IMR-90 (cell line): ENCODE data around the gene ANKRD55. TPM values are rescaled to one million over a fixed set of nuclear protein-coding genes. Genes with fewer than 3 reads are reported as not detected.

Experiments used
- ATAC-seq: fragments of 200-7000 bp; cut with Tn5 transposase; 2 replicates; pipeline ENCODE4 v1.9.1; 2020; ENCODE audit warnings: low read depth, mild to moderate bottlenecking, moderate library complexity
- BruUV-seq: library from RNA; stranded (reverse); fragments of 400-500 nt; replicated peaks from 2 replicates; lab custom pipeline; 2021; lab: Mats Ljungman, UMichigan
- CTCF ChIA-PET: fragments of 300-600 bp; formaldehyde crosslinking; extraction: SDS; loops from one replicate; lab custom pipeline; 2021; ENCODE audit warnings: antibody characterized with exemption; lab: Yijun Ruan, JAX
- POLR2A ChIA-PET: fragments of 300-600 bp; sonication (Branson Sonifier 250); formaldehyde crosslinking; loops from one replicate; lab custom pipeline; 2022; ENCODE audit warnings: antibody characterized with exemption; ENCODE audit not compliant: unreplicated experiment; lab: Charles Lee
- DNase-seq: peaks from one replicate; pipeline ENCODE4 v3.0.0; 2013
- H2AFZ ChIP-seq: replicated peaks from 2 replicates; pipeline ENCODE3; 2013; ENCODE audit warnings: low read length, mild to moderate bottlenecking; ENCODE audit not compliant: poor library complexity
- H2AK5ac ChIP-seq: 2 replicates; pipeline ENCODE4 v1.6.1; 2013; ENCODE audit warnings: low read depth, low read length, inconsistent platforms
- H2AK9ac ChIP-seq: replicated peaks from 2 replicates; pipeline ENCODE3; 2013; ENCODE audit warnings: mild to moderate bottlenecking, low read depth, low read length, moderate library complexity; ENCODE audit not compliant: poor library complexity
- H2BK120ac ChIP-seq: 2 replicates; pipeline ENCODE4 v1.6.1; 2013; ENCODE audit warnings: low read depth, low read length, inconsistent platforms
- H2BK15ac ChIP-seq: 3 replicates; pipeline ENCODE4 v1.6.1; 2013; ENCODE audit warnings: low read depth, low read length, inconsistent platforms
- H2BK20ac ChIP-seq: 2 replicates; pipeline ENCODE4 v1.6.1; 2013; ENCODE audit warnings: low read depth, mild to moderate bottlenecking, inconsistent platforms, low read length, moderate library complexity
- H2BK5ac ChIP-seq: 2 replicates; pipeline ENCODE4 v1.6.1; 2013; ENCODE audit warnings: mild to moderate bottlenecking, low read depth, low read length, inconsistent platforms; ENCODE audit not compliant: poor library complexity, severe bottlenecking
- H3K14ac ChIP-seq: replicated peaks from 2 replicates; pipeline ENCODE4 v1.6.1; 2013; ENCODE audit warnings: low read depth, low read length, inconsistent platforms
- H3K18ac ChIP-seq: 2 replicates; pipeline ENCODE4 v1.6.1; 2013; ENCODE audit warnings: low read depth, low read length, control low read depth
- H3K23ac ChIP-seq: 2 replicates; pipeline ENCODE4 v1.6.1; 2013; ENCODE audit warnings: low read depth, low read length, inconsistent platforms
- H3K27ac ChIP-seq: 2 replicates; pipeline ENCODE4 v1.5.1; 2013; ENCODE audit warnings: mild to moderate bottlenecking, control low read depth, low read length; ENCODE audit not compliant: insufficient read depth
- H3K27me3 ChIP-seq: 2 replicates; pipeline ENCODE4 v1.6.1; 2013; ENCODE audit warnings: low read length; ENCODE audit not compliant: control insufficient read depth, insufficient read depth
- H3K36me3 ChIP-seq: 2 replicates; pipeline ENCODE4 v1.6.1; 2013; ENCODE audit warnings: low read length, mixed read lengths; ENCODE audit not compliant: control insufficient read depth, insufficient read depth
- H3K4ac ChIP-seq: 2 replicates; pipeline ENCODE4 v1.6.1; 2013; ENCODE audit warnings: low read depth, low read length, inconsistent platforms
- H3K4me1 ChIP-seq: 2 replicates; pipeline ENCODE4 v1.6.1; 2013; ENCODE audit warnings: low read length, mixed read lengths; ENCODE audit not compliant: control insufficient read depth, insufficient read depth
- H3K4me2 ChIP-seq: 2 replicates; pipeline ENCODE4 v1.6.1; 2013; ENCODE audit warnings: low read depth, mild to moderate bottlenecking, control low read depth, low read length, moderate library complexity
- H3K4me3 ChIP-seq: 2 replicates; pipeline ENCODE4 v1.5.1; 2013; ENCODE audit warnings: low read depth, mild to moderate bottlenecking, control low read depth, low read length, moderate library complexity; ENCODE audit not compliant: insufficient read depth
- H3K56ac ChIP-seq: 2 replicates; pipeline ENCODE4 v1.6.1; 2013; ENCODE audit warnings: low read length, inconsistent platforms; ENCODE audit not compliant: insufficient read depth; ENCODE audit errors: extremely low read depth
- H3K79me1 ChIP-seq, 2 experiments: 2 replicates each; pipeline ENCODE4 v1.6.1; 2013; ENCODE audit warnings: low read length in 2 of 2, inconsistent platforms in 1 of 2, low read depth in 1 of 2
- H3K9ac ChIP-seq: 2 replicates; pipeline ENCODE4 v1.6.1; 2013; ENCODE audit warnings: low read depth, low read length, control low read depth
- H3K9me1 ChIP-seq: 2 replicates; pipeline ENCODE4 v1.6.1; 2013; ENCODE audit warnings: low read length, inconsistent platforms; ENCODE audit not compliant: insufficient read depth
- H3K9me3 ChIP-seq: 2 replicates; pipeline ENCODE4 v1.6.1; 2013; ENCODE audit warnings: low read length; ENCODE audit not compliant: control insufficient read depth, insufficient read depth
- H4K20me1 ChIP-seq: 2 replicates; pipeline ENCODE4 v1.6.1; 2013; ENCODE audit warnings: low read length, inconsistent platforms; ENCODE audit not compliant: insufficient read depth
- H4K5ac ChIP-seq: 2 replicates; pipeline ENCODE4 v1.6.1; 2013; ENCODE audit warnings: mild to moderate bottlenecking, low read depth, low read length, control low read depth
- H4K8ac ChIP-seq, 2 experiments: 2 replicates each; pipeline ENCODE4 v1.6.1; 2013; ENCODE audit warnings: low read depth in 2 of 2, low read length in 2 of 2, control low read depth in 1 of 2, inconsistent platforms in 1 of 2
- H4K91ac ChIP-seq: 2 replicates; pipeline ENCODE4 v1.6.1; 2013; ENCODE audit warnings: low read depth, low read length, inconsistent platforms; ENCODE audit not compliant: insufficient read depth
- CEBPB ChIP-seq: IDR thresholded peaks from 2 replicates; pipeline ENCODE4 v1.6.1; 2012; ENCODE audit warnings: low read depth, low read length, improper control_type of control experiment
- MAFK ChIP-seq: IDR thresholded peaks from 2 replicates; pipeline ENCODE4 v1.6.1; 2012; ENCODE audit warnings: low read depth, low read length, improper control_type of control experiment
- POLR2A ChIP-seq: IDR thresholded peaks from 2 replicates; pipeline ENCODE4 v1.6.1; 2012; ENCODE audit warnings: mild to moderate bottlenecking, low read depth, low read length
- WGBS, 2 experiments: methylation state at CpG; one replicate each; pipeline versions ENCODE4 v1.1.5 to v1.1.7; 2013; ENCODE audit warnings: missing lambda C conversion rate in 2 of 2; ENCODE audit not compliant: insufficient read length in 1 of 2; ENCODE audit errors: extremely low coverage in 2 of 2; 5-methylcytosine and 5-hydroxymethylcytosine counted together
- dilution Hi-C: fragments of 300-500 bp; cut with HindIII; formaldehyde crosslinking; loops from one replicate; pipeline ENCODE4 v1.14.3; 2018; ENCODE audit warnings: low sequenced_read_pairs; ENCODE audit not compliant: unreplicated experiment
- in situ Hi-C: fragments of 300-500 bp; cut with MboI; formaldehyde crosslinking; loops from 3 replicates; pipeline ENCODE4 v1.14.3; 2019; ENCODE audit warnings: low sequenced_read_pairs, inconsistent platforms, mixed read lengths
- intact Hi-C: fragments of 100-400 bp; cut with micrococcal nuclease; formaldehyde crosslinking; loops from 2 replicates; pipeline ENCODE4 v1.10.0; 2022
- polyA plus RNA-seq, 3 experiments: library from polyadenylated mRNA; depleted of rRNA; stranded (reverse); fragments of >200 nt; gene quantifications; 2 replicates each; pipeline ENCODE4 v1.2.3, GENCODE V29; 2012; ENCODE audit warnings: low replicate concordance in 1 of 3
- total RNA-seq: library from RNA; depleted of rRNA; stranded (reverse); fragments of >200 nt; gene quantifications from 2 replicates; pipeline ENCODE4 v1.2.3, GENCODE V29; 2012

Gene ANKRD55
- total and polyA plus RNA-seq, 2 of the 4 experiments (the other 2 are of a cell fraction) = not detected

DNA sequence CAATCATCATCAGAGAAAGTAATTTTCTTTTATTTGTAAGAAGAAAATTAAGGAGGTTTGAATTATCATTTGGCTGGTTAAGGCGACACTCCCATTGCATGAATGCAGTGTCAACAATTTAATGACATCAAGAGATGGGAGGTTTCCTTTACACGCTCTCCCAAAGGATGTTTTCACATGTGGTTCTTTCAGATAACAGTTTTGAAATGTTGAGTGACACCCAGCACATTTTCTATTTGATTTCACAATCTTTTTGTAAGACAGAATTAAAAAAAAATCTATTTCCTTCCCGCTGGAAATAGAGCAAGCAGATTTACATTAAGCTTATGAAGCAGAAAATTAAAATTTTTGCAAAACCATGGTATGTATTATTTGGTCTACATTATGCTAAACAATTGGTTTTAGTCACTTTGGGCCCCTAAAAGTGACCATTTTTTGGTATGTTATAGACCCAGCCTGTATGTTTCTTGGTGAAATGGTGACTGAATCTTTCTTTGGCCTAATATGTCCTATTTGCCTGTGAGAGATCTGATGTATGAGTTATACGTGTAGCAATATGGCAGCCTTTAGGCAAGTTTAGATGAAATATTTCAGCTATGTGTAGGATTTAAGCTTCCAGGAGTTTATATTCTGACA is 18.9 kb upstream of the ANKRD55 start:
- H3K9ac ChIP-seq = no peak overlapping the region
- H3K27ac ChIP-seq = no peak overlapping the region
- no peak overlapping the region for H2BK120ac ChIP-seq
- H3K18ac ChIP-seq = no peak overlapping the region
- H3K9me3 ChIP-seq = no peaks in the 10 kb centered on the region; the same call in 1 of the 2 replicates
- DNase-seq (no peak), ATAC-seq (no peak)
- no peak overlapping the region for H3K23ac ChIP-seq
- H3K27me3 ChIP-seq = no peaks in the 10 kb centered on the region
- H3K4me2 ChIP-seq = no peak overlapping the region
- ChIA-PET CTCF (no interaction called here), POLR2A (no interaction called here)
- no peak overlapping the region for H2BK5ac ChIP-seq
- no peak overlapping the region for H3K14ac ChIP-seq
- H2BK20ac ChIP-seq = no peak overlapping the region
- peaks cover 2% of the 10 kb centered on the region; the same call in 1 of the 2 replicates for H3K4me1 ChIP-seq
- H4K20me1 ChIP-seq = no peaks in the 10 kb centered on the region
- no peak overlapping the region for H2AFZ ChIP-seq
- no peaks in the 10 kb centered on the region for H3K9me1 ChIP-seq
- no peak overlapping the region for H3K56ac ChIP-seq
- H3K4ac ChIP-seq = no peak overlapping the region
- H3K4me3 ChIP-seq = no peak overlapping the region
- no peak overlapping the region for H2AK9ac ChIP-seq
- H2AK5ac ChIP-seq = no peak overlapping the region
- WGBS, 2 experiments = 86% methylated on average over 1 of the region's 4 CpGs; no CpG with 5 or more reads in 1 of the 2 experiments
- intact Hi-C loops = no loop called here
- in situ Hi-C loops = loop anchor here (25.0 kb wide), 1 partner anchor 960 kb away; no protein-coding TSS in a partner anchor
- H3K79me1 ChIP-seq = no peaks in the 10 kb centered on the region
- no TSS peak for BruUV-seq
- H4K8ac ChIP-seq = no peak overlapping the region
- no peak overlapping the region for H2BK15ac ChIP-seq
- H4K91ac ChIP-seq = no peak overlapping the region
- TF ChIP-seq MAFK (no peak), POLR2A (no peak), CEBPB (0 out of 2 replicates have a peak, but pooled peaks have one; percentile 19)
- H4K5ac ChIP-seq = no peak overlapping the region
- dilution Hi-C loops = no loop called here
- H3K36me3 ChIP-seq = no peaks in the 10 kb centered on the region
